HT1080 (cell line): ENCODE results near the gene IFT122. TPM values are rescaled to one million over a fixed set of nuclear protein-coding genes. Genes with fewer than 3 reads are reported as not detected.
"Not testable (repeated sequence)": the region's sequence is repeated elsewhere in the genome, so short reads cannot be mapped to it uniquely, and the experiment has no call there.

ENCODE experiments used
- DNase-seq: peaks from one replicate; pipeline ENCODE4 v3.0.0-alpha.2; 2015; ENCODE audit warnings: low read depth
- total RNA-seq: library from RNA; depleted of rRNA; stranded (reverse); fragments of >200 nt; shearing (Covaris generic); gene quantifications from 2 replicates; pipeline ENCODE4 v1.2.3, GENCODE V29; 2014

IFT122 gene
- total RNA-seq, 1 experiment from 2014 or later, result 14.6 TPM

DNA sequence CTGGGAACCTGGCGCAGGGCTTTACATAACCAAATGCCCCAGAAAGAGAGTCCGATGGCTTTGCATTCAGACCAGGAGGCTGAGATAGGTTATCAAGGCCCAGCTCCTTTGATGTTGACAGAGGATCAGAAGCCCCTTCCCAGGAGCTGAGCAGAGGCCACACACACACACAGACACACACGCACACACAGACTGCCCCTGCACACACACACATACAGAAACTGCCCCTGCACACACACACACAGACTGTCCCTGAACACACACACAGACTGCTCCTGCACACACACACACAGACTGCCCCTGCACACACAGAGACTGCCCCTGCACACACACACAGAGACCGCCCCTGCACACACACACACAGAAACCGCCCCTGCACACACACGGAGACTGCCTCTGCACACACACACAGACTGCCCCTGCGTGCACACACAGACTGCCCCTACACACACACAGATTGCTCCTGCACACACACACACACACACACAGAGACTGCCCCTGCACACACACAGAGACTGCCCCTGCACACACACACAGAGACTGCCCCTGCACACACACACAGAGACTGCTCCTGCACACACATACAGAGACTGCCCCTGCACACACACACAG lies 75.9 kb downstream of the IFT122 start:
- DNase-seq, result not testable (repeated sequence)

DNA sequence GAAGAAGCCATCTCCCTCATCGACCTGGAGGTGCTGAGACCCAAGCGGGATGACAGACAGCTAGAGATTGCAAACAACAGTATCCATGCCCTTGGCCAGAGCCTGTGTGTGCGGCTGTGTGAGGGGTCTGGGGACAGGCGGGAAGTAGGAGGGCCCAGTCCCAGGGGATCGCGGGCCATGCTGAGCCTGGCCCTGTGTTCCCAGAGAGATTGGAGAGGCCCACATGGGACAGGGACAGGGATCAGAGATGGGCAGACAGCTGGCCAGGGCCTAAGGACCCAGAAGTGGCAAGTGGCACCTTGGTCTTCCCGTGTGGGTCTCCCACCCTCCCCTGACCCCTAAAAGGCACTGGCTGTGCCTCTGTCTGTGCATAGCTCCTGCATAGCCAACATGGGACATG lies 77.5 kb downstream of the IFT122 start:
- DNase-seq, result no peak

GRCh38 chr3:129518038-129518561 lies 78.1 kb downstream of the IFT122 start:
- DNase-seq, result no peak

DNA sequence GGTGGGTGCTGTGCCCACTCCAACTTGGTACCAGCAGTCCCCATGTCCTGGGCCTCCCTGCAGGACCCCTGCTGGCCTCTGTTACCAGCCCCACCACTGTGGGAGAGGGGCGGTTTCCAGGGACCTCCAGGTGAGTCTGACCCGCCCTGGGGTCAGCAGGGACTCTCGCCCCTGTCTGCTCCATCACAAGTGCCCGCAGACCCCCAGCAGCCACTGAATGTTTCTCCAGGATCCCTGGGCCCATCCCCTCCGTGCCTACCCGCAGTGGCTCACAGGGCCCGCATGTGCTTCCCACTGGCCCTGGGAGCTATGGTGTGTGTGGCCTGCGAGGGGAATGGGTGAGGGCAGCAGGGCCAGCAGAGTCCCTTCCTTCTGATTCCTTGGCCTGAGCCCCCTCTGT lies 78.6 kb downstream of the IFT122 start:
- no peak for DNase-seq

- no peak for DNase-seq
Observed at GRCh38 chr3:129519449-129519848, 79.4 kb downstream of the IFT122 start.

GRCh38 chr3:129519896-129520715 lies 80.1 kb downstream of the IFT122 start:
- no peak for DNase-seq

DNA sequence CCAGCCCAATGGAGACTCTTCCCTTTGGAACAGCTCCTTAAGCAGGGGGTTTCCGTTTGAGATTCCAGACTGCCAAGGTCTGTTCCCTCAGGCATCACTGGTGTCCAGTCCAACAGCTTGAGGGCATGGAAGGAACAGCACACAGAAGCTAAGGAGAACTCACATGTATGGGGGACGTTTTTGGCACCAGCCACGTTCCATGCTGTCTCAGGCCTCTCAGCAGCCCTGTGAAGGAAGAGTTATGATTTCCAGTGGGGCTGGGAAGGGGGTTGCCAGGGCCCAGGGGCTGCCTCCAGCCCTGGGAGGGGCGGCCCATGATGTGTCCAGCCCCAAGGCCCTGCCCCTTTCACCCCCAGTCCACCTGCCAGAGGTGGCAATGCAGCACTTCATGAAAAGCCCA lies 80.9 kb downstream of the IFT122 start:
- DNase-seq, result no peak

GRCh38 chr3:129521611-129522010 lies 81.6 kb downstream of the IFT122 start:
- DNase-seq, result no peak

- no peak for DNase-seq
Observed at GRCh38 chr3:129522953-129523352, 82.9 kb downstream of the IFT122 start.

GRCh38 chr3:129524081-129524480 lies 84.1 kb downstream of the IFT122 start:
- no peak for DNase-seq

- peak; percentile 75 for DNase-seq
Observed at GRCh38 chr3:129525341-129525968, 85.4 kb downstream of the IFT122 start.

DNA sequence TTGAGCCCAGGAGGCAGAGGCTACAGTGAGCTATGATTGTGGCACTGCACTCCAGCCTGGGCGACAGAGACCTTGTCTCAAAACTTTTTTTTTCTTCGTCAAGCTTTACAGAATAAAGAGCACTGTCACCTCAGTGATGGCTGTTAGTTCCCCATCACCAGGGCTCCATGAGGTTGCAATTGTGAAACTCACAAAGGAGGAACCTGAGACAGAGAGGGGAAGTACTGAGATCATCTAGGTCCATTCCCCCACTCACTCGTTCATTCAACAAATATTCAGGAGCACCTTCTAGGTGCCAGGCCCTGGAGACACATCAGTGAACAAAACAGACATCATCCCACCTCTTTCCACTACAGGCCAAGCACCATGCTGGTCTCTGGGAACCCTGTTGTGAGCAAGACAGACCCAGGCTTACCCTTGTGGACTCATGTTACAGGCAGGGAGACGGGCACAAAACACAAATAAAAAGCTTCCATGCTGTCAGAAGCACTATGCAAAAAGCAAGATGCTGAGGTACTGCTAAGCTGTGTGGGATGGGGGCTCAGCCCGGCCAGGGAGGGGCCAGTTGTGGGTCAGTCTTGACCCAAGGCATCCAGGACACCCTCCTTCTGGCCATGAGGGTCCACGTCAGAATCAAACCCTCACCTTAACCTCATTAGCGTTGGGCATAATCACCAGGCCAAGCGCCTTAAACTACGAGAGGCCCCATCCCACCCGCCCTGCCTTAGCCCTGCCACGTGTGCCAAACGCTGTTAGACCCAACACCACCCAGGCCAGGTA lies 86.3 kb downstream of the IFT122 start:
- no peak for DNase-seq

DNA sequence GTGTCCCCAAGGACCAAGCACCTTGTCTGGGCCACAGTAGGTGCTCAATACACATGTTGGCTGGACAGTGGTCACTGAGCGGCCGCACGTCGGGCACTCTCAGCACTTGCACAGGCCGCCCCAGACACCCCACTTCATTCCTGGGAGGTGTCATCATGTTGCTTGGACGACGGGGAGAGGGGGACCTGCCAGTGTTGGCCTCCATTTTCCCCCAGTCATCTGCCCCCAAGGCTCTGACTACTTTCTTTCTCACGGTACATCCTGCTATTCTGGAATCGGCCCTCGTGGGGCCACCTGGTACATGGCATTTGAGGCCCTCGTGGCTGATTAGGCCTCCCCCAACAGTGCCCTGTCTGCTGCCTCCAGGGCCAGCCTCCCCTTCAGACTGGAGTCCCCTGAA lies 87.2 kb downstream of the IFT122 start:
- no peak for DNase-seq

GRCh38 chr3:129528589-129529100 lies 88.6 kb downstream of the IFT122 start, which contains the start of gene RHO:
TSS of gene RHO (plus strand) at chr3:129528639. CDS start at chr3:129528734, 95 bp downstream.
- no peak for DNase-seq

DNA sequence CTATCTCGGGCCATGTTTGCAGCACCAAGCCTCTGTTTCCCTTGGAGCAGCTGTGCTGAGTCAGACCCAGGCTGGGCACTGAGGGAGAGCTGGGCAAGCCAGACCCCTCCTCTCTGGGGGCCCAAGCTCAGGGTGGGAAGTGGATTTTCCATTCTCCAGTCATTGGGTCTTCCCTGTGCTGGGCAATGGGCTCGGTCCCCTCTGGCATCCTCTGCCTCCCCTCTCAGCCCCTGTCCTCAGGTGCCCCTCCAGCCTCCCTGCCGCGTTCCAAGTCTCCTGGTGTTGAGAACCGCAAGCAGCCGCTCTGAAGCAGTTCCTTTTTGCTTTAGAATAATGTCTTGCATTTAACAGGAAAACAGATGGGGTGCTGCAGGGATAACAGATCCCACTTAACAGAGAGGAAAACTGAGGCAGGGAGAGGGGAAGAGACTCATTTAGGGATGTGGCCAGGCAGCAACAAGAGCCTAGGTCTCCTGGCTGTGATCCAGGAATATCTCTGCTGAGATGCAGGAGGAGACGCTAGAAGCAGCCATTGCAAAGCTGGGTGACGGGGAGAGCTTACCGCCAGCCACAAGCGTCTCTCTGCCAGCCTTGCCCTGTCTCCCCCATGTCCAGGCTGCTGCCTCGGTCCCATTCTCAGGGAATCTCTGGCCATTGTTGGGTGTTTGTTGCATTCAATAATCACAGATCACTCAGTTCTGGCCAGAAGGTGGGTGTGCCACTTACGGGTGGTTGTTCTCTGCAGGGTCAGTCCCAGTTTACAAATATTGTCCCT lies 89.6 kb downstream of the IFT122 start:
- DNase-seq, result no peak

DNA sequence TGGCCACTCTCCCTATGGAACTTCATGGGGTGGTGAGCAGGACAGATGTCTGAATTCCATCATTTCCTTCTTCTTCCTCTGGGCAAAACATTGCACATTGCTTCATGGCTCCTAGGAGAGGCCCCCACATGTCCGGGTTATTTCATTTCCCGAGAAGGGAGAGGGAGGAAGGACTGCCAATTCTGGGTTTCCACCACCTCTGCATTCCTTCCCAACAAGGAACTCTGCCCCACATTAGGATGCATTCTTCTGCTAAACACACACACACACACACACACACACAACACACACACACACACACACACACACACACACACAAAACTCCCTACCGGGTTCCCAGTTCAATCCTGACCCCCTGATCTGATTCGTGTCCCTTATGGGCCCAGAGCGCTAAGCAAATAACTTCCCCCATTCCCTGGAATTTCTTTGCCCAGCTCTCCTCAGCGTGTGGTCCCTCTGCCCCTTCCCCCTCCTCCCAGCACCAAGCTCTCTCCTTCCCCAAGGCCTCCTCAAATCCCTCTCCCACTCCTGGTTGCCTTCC lies 90.3 kb downstream of the IFT122 start:
- no peak for DNase-seq

GRCh38 chr3:129530821-129531220 lies 90.8 kb downstream of the IFT122 start:
- DNase-seq, result no peak

DNA sequence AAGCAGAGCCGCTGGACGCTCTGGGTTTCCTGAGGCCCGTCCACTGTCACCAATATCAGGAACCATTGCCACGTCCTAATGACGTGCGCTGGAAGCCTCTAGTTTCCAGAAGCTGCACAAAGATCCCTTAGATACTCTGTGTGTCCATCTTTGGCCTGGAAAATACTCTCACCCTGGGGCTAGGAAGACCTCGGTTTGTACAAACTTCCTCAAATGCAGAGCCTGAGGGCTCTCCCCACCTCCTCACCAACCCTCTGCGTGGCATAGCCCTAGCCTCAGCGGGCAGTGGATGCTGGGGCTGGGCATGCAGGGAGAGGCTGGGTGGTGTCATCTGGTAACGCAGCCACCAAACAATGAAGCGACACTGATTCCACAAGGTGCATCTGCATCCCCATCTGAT lies 91.7 kb downstream of the IFT122 start:
- no peak for DNase-seq

- DNase-seq, result no peak
Observed at GRCh38 chr3:129532261-129532660, 92.2 kb downstream of the IFT122 start.

- no peak for DNase-seq
Observed at GRCh38 chr3:129533406-129533805, 93.4 kb downstream of the IFT122 start.
